Loucy (cell line): Measurements from ENCODE around the gene UNC5C.

ENCODE experiments used
- EZH2phosphoT487 ChIP-seq: fragments of 200-600 bp; IDR thresholded peaks from 2 replicates; pipeline ENCODE4 v1.6.1; 2018; ENCODE audit warnings: antibody characterized with exemption, mild to moderate bottlenecking, moderate library complexity, borderline replicate concordance
- TF ChIP-seq, protein P1 (sequence below): fragments of 200-600 bp; sonication (generic); conservative IDR thresholded peaks from 2 replicates; pipeline ENCODE4 v1.5.1; 2014; ENCODE audit warnings: mild to moderate bottlenecking, antibody characterized with exemption, low read length

- TF ChIP-seq, protein P1, sequence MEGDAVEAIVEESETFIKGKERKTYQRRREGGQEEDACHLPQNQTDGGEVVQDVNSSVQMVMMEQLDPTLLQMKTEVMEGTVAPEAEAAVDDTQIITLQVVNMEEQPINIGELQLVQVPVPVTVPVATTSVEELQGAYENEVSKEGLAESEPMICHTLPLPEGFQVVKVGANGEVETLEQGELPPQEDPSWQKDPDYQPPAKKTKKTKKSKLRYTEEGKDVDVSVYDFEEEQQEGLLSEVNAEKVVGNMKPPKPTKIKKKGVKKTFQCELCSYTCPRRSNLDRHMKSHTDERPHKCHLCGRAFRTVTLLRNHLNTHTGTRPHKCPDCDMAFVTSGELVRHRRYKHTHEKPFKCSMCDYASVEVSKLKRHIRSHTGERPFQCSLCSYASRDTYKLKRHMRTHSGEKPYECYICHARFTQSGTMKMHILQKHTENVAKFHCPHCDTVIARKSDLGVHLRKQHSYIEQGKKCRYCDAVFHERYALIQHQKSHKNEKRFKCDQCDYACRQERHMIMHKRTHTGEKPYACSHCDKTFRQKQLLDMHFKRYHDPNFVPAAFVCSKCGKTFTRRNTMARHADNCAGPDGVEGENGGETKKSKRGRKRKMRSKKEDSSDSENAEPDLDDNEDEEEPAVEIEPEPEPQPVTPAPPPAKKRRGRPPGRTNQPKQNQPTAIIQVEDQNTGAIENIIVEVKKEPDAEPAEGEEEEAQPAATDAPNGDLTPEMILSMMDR: no peak
- no peak for TF ChIP-seq EZH2phosphoT487
Observed at GRCh38 chr4:95114521-95114920, 434.3 kb downstream of the UNC5C start.
